GM21360 (cell line): ENCODE data around the gene PPP6R2.

Experiments used
- ATAC-seq: cut with Tn5 transposase; IDR thresholded peaks from one replicate; pipeline ENCODE4 v1.9.1; 2021; ENCODE audit warnings: mild to moderate bottlenecking, moderate library complexity; ENCODE audit not compliant: unreplicated experiment

PPP6R2 gene

DNA sequence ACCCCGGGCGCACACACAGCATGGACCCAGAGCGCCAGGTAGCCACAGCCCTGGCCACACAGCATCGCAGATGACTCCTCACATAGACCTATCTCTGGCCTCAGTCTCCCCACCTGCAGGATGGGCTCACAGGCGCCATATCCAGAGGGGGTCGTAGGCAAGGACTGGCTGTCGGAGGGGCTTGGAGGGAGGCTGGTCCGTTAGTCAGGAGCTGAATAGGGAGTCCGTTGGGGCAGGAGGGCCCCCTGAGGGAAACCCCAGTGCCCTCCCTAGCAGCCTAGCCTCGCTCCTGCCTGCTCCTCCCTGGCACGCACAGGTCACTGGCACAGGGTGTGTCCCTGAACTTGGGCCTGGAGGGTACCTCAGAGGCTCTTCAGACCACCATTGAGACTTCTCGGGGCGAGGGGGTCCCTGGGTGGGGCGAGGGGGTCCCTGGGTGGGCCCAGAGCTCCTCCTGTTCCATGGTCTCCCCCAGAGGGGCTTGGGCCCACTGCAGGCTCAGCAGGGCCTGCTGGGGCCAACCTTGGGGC is 37.7 kb upstream of the PPP6R2 start:
- no peak for ATAC-seq

DNA sequence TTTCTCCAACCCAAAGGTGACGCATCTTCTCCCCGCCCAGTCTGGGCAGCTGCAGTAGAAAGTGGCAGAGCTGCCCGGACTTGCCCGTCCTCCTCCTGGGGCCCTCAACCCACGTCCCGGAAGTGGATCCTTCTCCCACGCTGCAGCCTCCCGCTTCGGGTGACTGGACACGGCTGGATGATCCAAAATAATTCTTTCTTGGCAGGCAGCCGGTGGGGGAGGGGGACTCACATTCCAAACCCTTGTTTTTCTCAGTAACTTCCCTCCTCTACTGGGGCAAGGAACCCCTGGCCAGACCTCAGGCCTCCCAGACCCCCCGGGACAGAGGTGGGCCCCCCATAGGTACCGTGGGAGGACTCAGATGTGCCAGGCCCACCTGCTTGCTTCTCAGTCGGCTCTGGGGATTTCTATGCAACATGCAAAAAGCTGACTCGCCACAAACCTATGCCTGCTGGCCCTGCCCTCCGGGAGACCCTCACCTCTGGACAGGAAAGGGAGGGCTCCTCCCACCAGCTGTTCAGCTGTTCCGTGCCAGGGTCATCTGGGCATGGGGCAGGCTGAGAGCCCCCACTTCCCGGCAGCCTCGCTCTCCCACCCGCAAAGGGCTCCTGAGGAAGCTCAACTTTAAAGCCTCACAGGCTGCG is 37.1 kb upstream of the PPP6R2 start:
- no peak for ATAC-seq

DNA sequence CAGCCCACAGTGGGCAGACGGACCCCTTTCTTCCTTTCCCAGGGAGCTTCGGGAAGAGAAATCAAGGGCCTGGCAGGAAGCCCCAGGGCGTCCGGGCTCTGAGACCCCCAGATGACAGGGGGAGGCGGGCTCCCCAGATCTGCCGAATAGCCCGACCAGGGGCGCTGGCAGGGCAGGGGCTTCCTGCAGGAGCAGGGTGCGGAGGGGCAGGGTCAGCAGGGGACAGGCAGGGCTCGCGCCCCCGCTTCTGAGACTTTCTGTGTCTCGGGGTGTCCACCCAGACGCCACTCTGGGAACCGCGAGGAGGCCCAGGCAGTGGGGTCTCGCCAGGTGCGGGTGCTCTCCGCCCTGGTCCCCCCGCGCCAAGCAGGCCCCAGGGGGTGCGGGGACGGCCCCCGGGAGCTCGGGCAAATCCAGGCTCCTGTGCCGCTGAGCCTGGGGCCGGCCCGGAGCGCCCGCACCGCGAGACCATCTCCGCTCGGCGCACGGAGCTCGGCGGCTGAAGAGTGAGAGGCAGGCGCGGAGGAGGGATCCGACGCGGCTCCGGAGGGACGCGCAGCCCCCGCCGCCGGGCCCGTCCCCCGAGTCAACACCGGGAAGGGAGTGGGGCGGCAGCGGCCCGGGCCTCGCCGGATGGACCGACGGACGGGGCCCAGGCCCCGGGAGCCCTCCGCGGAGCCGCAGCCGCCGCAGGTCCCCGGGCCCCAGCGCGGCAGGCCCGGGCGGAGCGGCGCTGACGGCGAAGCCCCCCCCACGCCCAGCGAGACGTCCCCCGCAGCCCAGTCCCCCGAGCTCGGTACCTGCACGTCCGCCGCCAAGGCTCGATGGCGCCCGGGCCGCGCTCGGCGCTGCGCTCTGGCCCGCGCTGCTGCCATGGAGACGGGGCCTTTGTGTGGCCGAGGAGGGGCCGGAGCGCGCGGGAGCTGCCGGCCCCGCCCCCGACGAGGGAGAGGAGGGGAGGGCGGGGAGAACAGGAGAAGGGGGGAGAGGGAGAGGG is 36.1 kb upstream of the PPP6R2 start, which contains the start of gene PLXNB2:
Gene PLXNB2, minus strand, starts transcription at position 894 of the 997 bp plus-strand sequence. CDS start 17,062 bp downstream, outside the sequence.
- ATAC-seq, result no peak

DNA sequence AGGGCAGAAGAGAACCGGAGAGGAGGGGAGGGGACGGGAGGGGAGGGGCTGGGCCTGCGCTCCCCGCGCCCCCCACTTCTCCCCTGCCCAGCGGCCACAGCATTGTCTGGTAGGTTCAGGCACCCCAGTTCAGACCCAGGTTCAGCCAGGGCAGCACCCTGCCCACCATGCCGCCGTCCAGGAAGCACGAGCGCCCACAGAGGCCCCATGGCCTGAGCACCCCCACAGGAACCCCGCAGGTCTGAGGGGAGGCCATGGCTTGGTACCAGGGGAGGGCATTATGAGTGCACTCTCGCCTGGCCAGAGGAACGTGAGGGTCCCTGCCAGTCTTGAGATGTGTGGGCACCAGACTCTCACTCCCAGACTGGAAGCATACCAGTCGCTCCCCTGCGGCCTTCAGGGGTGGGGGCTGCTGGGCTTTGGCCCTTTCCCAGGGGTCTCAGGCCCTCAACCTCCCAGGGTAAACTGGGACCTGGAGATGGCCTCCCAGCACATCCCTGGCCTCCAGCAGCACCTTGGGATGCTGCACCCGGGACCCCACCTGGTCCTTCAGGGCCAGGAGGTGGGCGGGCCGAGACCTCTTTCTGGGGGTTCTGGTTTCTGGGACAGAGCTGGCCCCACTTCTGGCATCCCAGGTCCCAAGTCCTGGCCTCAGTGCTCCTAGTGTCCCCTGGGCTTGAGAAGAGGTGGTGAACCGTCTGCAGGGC is 35.1 kb upstream of the PPP6R2 start:
- ATAC-seq, result no peak

DNA sequence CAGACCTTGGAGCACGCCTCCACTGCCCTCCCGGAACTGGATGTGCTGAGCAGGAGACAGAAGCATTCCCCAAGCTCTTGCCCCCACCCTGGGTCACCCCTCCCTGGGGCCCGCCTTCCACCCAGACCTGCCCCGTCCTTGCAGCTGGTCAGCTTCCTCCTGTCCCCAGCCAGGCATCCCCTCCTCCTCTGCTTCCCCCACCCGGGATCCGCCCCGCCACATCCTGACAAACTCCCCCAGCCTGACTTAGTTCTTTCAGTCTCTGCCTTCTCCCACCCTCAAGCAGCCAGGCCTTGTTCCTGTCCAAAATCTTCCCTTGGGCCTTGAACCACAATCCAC is 34.6 kb upstream of the PPP6R2 start:
- ATAC-seq, result no peak

DNA sequence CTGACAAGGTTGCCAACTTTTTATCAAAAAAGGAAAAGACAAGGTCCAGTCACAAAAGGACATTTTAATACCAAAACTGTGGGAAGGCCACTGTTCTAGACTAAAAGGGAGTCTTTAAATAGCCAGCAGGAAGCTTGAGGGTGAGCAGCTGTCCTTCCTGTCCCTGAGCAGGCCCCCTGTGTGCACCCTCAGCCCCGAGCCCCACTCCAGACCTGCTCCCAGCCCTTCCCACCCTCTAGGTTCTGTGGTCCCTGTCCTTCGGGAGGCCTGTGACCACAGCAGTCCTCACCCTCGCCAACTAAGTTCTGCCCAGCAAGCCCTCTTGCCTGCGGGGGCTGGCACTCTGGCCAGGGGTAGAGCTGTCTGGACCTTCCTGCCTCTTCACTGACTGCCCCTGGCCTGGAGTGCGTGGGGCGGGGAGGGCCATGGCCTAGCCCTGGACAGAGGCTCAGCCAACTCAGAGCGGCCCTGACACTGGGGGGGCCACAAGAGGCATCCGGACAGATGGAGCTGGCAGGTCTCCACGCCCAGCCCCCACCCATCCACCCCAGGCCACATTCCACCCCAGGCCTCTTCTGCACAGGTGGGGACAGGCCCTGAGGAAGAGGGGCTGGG is 34.0 kb upstream of the PPP6R2 start:
- no peak for ATAC-seq

DNA sequence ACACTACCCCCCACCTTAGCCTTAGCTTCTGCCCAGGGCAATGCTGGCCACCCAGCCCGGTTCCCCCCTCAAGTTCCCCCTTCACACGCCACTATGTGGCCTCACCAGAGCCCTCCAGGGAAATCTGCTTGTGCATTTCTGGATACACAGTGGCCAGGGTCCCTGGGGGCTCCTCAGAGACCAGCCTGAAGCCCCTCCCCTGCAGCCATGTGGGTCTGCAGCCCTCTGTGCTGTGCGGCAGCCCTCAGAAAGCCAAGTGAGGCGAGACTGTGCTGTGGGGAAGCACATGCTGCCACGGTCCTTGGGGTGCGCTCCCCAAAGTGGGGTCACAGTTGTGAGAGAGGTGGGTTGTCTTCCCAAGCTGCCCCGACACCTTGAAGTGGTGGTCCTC is 33.5 kb upstream of the PPP6R2 start:
- ATAC-seq, result no peak

DNA sequence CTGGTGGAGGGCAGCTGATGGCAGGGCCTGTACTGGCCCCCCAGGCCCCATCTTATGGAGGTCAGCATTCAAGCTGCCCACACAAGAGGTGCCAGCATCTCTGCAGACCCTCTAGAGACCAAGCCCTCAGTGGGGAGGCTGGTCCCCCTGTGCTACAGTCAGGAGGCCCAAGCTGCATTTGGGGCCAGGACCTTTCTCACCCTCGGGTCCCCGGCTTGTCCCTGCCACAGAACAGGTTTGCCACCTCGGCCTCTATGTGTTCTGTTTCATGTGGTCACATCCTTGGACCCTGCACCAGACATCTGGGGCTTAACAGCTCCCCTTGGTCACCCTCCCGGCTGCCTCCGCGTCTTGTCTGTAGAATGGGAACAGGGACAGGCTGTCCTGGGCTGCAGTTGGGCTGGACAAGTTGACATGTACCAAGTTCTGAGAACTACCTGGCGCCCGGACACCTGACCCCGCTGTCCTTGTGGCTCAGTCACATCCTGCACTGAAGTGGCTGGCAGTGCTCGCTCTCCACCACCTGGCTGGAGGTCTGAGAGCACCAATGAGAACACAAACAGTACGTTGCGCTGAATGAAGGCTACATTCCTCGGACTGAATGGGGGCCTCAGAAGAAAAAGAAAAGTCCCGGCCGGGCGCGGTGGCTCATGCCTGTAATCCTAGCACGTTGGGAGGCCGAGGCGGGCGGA is 33.0 kb upstream of the PPP6R2 start:
- no peak for ATAC-seq

DNA sequence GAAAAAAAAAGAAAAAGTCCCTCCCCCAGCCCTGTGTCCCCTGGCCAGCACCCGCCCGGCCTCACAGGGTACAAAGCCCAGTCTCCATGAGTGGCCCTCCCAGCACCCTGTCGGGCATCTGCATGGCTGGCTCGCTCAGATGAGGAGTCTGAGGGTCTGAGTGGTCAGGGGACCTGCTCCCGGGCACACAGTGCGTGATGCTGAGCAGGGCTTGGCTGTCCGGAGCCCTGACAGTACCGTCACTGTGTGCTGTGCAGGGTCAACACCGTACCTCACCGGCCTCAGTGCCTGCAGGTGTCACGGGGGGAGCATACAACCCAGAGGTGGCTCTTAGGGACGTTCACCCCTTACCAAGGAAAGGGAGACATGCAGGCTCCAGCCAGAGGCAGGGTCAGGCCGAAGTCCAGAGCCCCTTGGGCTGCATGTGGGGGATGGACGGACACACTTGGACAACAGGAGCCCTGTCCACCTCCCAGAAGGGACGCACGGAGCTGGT is 32.1 kb upstream of the PPP6R2 start:
- ATAC-seq, result no peak

DNA sequence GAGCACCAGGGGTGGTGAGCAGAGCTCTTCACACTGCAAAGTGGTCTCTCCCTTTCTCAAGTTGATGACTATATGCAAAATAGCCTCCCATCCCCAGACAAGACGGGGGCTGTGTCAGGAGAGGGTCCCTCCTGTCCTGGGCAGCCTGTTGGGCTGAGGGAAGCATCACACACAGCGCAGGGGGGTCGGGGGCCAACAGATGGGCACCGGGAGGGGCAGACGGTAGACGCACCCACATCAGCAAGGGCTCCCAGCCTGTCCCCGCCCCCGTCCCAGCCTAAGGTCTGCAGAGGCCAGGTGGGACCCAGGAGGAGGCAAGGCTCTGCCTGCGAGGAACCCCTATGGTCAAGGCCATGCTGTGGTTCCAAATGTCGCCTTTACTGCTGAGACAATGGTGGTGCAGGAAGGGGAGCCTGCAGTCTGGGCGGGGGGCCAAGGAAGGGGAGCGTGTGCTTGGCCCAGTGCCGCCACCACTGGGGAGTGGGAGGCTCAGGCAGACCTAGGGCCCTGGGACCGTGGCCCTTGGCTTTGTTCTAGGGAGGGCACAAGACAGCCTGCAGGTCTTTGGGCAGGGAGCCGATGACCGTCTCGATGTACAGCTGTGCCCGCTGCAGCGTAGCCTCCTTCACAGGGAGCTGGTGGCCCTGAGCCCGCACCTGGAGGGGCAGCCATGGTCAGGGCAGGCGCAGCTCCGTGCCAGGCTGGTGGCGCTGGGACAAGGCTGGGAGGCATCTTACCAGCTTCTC is 31.3 kb upstream of the PPP6R2 start:
- no peak for ATAC-seq

DNA sequence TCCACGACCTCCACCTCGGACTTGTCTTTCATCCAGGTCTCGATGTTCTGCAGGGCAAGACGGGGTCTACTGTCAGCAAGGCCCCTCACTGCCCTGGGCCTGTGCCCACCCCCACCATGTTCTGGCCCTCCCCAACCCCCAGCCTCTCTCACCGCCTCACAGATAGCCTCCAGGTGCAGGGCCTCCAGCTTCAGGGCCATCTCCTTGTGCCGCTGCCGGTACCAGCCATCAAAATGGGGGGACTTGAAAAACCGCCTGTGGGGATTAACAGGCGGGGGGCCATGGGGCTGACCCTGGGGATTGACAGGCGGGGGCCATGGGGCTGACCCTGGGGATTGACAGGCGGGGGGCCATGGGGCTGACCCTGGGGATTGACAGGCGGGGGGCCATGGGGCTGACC is 30.8 kb upstream of the PPP6R2 start:
- ATAC-seq, result no peak

DNA sequence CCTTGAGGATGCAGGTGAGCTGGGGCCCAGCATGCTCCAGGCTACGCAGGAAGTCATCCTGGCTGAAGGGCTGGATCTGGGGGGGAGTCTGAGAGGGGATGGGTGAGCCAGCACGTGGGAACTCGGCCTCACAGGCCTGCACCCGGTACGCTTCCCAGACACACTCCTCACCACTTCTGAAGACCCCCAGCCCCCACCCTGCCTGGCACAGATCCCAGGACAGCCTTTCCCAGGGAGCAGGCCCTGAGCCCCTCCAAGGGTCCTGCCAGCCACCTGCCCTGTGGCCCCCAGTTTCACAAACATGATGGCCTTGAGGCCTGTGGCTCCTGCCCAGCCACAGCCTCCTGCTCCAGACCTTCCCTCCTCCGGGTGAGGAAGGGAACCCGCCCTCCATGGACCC is 30.1 kb upstream of the PPP6R2 start:
- no peak for ATAC-seq

DNA sequence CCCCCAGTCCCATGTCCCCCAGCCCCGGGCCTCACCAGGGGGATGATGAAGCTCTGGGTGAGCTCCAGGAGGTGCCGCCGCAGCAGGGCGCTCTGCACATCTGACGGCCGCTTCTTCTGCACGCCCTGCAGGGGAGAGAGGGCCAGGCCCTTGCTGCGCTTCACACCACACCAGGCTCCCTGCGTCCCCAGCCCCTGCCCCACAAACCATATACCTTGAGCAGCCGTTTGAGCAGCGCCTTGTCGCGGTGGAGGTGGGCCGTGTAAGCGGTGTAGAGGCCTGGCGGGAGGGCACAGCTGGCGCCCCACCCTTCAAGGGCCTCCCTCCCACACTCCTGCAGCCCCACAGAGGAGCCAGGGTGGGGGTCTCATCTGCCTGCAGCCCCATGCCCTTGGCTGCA is 29.5 kb upstream of the PPP6R2 start:
- no peak for ATAC-seq

DNA sequence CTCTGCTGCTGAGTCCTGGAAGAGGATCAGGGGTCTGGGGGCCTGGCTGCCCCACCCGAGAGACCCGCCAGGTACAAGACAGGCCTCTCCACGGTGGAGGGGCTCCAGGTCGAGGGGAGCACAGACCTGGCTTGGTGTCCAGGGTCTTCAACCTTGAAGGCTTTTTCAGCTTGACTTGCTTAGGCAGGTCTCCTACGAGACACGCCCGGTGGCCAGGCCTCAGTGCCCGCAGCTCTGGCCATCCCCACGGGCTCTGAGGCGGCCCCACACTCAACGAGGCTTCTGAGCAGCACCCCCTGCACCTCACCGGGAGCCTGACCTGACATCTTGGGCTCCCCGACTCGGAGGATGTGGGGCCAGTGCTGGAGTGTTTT is 29.1 kb upstream of the PPP6R2 start:
- ATAC-seq, result no peak

DNA sequence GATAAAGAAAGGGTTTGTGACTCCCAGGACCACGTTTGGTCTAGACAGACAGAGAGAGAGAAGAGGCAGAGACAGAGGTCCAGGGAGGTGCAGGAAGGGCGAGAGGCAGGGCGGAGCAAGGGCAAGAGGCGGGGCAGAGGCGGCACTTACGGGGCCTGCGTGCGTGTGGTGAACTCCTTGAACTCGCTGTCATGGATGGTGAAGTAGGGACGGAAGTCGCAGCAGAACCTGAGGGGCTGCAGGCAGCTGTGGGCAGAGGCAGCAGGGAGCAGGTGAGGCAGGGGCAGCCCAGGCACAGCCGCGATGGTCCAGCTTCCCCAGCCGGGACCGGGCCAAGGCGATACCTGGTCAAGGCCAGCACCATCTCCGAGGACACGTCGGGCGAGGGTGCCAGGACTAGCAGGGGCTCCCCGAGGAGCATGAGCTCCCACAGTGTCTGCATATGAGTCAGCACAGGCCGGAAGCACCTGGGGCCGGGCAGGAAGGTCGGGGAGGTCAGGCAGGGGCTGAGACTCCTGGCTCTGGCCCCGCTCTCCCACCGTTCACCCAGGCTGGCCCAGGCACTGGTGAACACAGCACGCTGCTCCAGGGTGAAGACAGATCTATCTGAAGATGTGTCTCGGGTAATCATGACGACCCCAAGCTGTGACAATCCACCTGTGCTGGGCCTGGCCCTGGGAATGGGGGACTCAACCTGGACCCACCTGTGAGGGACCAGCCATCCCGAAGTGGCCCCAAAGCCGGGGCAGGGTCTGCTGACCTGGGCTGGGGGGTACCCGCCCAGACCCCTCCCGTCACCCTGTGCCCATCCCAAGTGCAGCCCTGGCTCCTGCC is 28.5 kb upstream of the PPP6R2 start:
- peak; percentile 59 for ATAC-seq

DNA sequence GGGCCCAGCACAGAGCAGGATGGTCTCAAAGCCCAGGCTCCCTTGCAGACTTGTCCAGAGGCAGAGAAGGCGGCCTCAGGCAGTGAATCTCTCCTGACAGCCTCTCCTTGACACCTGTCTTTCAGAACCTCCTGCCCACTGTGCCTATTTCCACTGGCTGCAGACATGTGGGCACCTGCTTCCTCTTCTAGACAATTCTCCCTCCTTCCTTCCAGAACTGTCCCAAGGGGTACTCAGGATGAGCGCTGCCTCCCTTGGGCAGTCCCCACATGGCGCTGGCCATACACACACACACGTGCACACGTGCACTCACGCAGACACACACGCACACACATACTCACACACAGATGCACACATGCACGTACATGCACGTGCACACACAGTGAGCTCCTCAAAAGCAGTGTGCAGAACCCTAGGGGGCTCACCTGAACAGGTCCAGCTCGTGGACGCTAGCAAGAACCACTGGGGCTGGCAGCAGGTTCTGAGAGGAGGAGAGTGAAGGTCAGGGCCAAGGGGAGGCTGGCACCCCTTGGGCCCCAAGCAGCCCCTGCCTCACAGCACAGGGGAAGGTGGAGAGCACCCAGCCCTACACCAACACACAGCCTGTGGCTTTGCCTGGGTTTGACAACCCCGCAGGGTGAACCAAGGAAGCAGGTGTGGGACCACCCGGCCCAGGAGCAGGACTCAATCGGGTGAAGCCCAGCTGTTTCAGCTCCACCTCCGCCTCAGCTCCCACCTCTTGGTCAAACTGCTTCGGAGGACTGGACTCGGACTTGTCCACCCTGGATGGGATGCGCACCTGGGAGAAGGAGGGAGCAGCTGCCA is 27.6 kb upstream of the PPP6R2 start:
- ATAC-seq, result no peak

DNA sequence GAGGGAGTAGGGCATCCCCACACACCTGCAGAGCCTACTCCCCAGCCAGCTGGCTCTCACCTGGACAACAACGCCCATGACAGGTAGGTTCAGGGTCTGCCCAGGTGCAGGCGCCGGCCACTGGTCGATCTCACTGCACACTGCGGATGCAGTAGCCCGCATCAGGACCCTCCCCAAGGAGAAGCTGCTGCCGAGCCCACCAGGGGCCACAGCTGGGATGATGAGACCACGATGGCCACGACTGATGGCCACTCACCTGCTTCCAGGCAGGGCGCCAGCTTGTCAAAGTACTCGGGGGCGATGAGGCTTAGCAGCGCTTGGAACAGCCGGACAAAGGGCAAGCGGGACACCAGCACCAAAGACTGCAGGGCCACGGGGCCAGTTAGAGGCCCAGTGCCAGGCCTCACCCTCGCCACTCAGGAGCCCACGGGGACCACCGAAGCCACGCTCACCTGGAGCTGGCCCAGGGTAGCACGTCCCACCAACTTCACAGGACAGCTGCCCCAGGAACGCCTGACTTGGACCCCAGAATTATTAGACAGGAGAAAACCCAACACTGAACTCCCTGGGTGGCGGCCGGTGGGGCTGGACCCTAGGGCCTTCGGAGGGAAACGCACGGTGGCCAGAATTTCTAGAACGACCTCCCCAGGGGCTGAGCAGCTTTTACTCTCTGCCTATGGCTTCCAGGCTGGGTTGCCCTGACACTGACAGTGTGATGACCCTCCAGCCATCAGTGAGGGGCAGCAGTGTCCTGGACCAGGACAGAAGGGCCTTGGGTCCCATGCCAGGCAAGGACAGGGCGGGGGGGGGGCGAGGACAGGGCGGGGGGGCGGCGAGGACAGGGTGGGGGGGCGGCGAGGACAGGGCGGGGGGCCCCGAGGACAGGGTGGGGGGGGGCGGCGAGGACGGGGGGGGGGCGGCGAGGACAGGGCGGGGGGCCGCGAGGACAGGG is 26.7 kb upstream of the PPP6R2 start:
- ATAC-seq, result no peak
